Endothelial cell of umbilical vein (primary cell): Measurements from ENCODE around the gene AKAP14. TPM values are rescaled to one million over a fixed set of nuclear protein-coding genes. Genes with fewer than 3 reads are reported as not detected.
"Not testable (repeated sequence)": the region's sequence is repeated elsewhere in the genome, so short reads cannot be mapped to it uniquely, and the experiment has no call there.

Experiments used
- BruUV-seq: library from RNA; stranded (reverse); fragments of 400-500 nt; replicated peaks from 2 replicates; lab custom pipeline; 2021; lab: Mats Ljungman, UMichigan
- CTCF ChIA-PET: fragments of 300-600, 350-600 bp; sonication (Branson Sonifier 250); formaldehyde crosslinking; loops from one replicate; lab custom pipeline; 2021; ENCODE audit warnings: antibody characterized with exemption, inconsistent platforms; lab: Charles Lee
- POLR2A ChIA-PET: fragments of 300-600, 350-600 bp; sonication (Branson Sonifier 250); formaldehyde crosslinking; loops from one replicate; lab custom pipeline; 2021; ENCODE audit warnings: antibody characterized with exemption, inconsistent platforms; lab: Charles Lee
- DNase-seq: peaks from one replicate; pipeline ENCODE4 v3.0.0-alpha.2; 2011; ENCODE audit warnings: low read depth, low spot score
- FAIRE-seq: peaks from 2 replicates; lab custom pipeline; 2011; peaks lifted over from hg19 to GRCh38; lab: Jason Lieb, UNC
- H2AFZ ChIP-seq: 2 replicates; pipeline ENCODE4 v1.6.0; 2012; ENCODE audit warnings: low read depth, low read length, control low read depth, inconsistent platforms
- H3K27ac ChIP-seq: 2 replicates; pipeline ENCODE4 v1.5.1; 2011; ENCODE audit warnings: low read depth, mild to moderate bottlenecking, control low read depth, low read length, moderate library complexity; ENCODE audit not compliant: insufficient read depth
- H3K27me3 ChIP-seq, 2 experiments: 2 replicates each; pipeline versions ENCODE4 v1.6.0 to v1.6.1; 2011; ENCODE audit warnings: low read length in 2 of 2, mixed read lengths in 1 of 2; ENCODE audit not compliant: control insufficient read depth in 2 of 2, insufficient read depth in 2 of 2
- H3K36me3 ChIP-seq, 2 experiments: 2 replicates in 1 of 2; 3 replicates in 1 of 2; pipeline ENCODE4 v1.5.1; 2011; ENCODE audit warnings: low read length in 2 of 2, mild to moderate bottlenecking in 1 of 2, moderate library complexity in 1 of 2; ENCODE audit not compliant: control insufficient read depth in 2 of 2, insufficient read depth in 2 of 2; ENCODE audit errors: extremely low read depth in 1 of 2
- H3K4me1 ChIP-seq: 3 replicates; pipeline ENCODE4 v1.5.1; 2011; ENCODE audit warnings: mild to moderate bottlenecking, low read length; ENCODE audit not compliant: control insufficient read depth, insufficient read depth; ENCODE audit errors: extremely low read depth
- H3K4me2 ChIP-seq: 2 replicates; pipeline ENCODE4 v1.6.1; 2011; ENCODE audit warnings: low read length, control low read depth, mixed read lengths; ENCODE audit not compliant: insufficient read depth
- H3K4me3 ChIP-seq, 3 experiments: fragments of 200-600 bp in 1 of 3; sonication (generic), shearing (Covaris generic) in 1 of 3; replicated peaks in 1 of 3; 2 replicates each; pipeline ENCODE4 v1.5.1; 2011 to 2016; ENCODE audit warnings: control low read depth in 3 of 3, low read length in 3 of 3, mild to moderate bottlenecking in 2 of 3, inconsistent platforms in 1 of 3, low read depth in 1 of 3, moderate library complexity in 1 of 3; ENCODE audit not compliant: insufficient read depth in 1 of 3
- H3K79me2 ChIP-seq: 2 replicates; pipeline ENCODE4 v1.6.0; 2012; ENCODE audit warnings: low read length, inconsistent platforms; ENCODE audit not compliant: control insufficient read depth, insufficient read depth
- H3K9ac ChIP-seq: replicated peaks from 2 replicates; pipeline ENCODE3; 2011; ENCODE audit warnings: low read length, control low read depth; ENCODE audit not compliant: insufficient read depth; ENCODE audit errors: extremely low read depth
- H3K9me1 ChIP-seq: replicated peaks from 3 replicates; pipeline ENCODE4 v1.6.0; 2011; ENCODE audit warnings: mild to moderate bottlenecking, low read length; ENCODE audit not compliant: control insufficient read depth, insufficient read depth; ENCODE audit errors: extremely low read depth
- H3K9me3 ChIP-seq: replicated peaks from 2 replicates; pipeline ENCODE4 v1.5.1; 2012; ENCODE audit warnings: low read length, inconsistent platforms; ENCODE audit not compliant: control insufficient read depth, insufficient read depth
- H4K20me1 ChIP-seq: replicated peaks from 2 replicates; pipeline ENCODE3; 2011; ENCODE audit warnings: mild to moderate bottlenecking, low read length; ENCODE audit not compliant: control insufficient read depth, insufficient read depth; ENCODE audit errors: extremely low read depth
- CTCF ChIP-seq, 2 donors: IDR thresholded peaks; 1 replicate in 1 of 2; 2 replicates in 1 of 2; pipeline ENCODE4 v1.5.1; 2011; ENCODE audit warnings: low read length in 2 of 2, mild to moderate bottlenecking in 2 of 2, moderate library complexity in 2 of 2, control low read depth in 1 of 2, inconsistent platforms in 1 of 2, low read depth in 1 of 2; ENCODE audit not compliant: insufficient read depth in 1 of 2; ENCODE audit errors: extremely low read depth in 1 of 2
- EZH2 ChIP-seq: IDR thresholded peaks from 2 replicates; pipeline ENCODE4 v1.6.1; 2012; ENCODE audit warnings: borderline replicate concordance, low read depth, mild to moderate bottlenecking, moderate library complexity, low read length, inconsistent platforms; ENCODE audit not compliant: severe bottlenecking
- FOS ChIP-seq: IDR thresholded peaks from 2 replicates; pipeline ENCODE4 v1.6.1; 2011; ENCODE audit warnings: mild to moderate bottlenecking, low read length, moderate library complexity, borderline replicate concordance; ENCODE audit not compliant: insufficient read depth
- GATA2 ChIP-seq: IDR thresholded peaks from 2 replicates; pipeline ENCODE4 v1.7.0; 2011; ENCODE audit warnings: low read depth, mild to moderate bottlenecking, moderate library complexity, mixed read lengths, low read length; ENCODE audit not compliant: insufficient read length, insufficient read depth
- JUN ChIP-seq: IDR thresholded peaks from 2 replicates; pipeline ENCODE4 v1.6.1; 2011; ENCODE audit warnings: borderline replicate concordance, low read depth; ENCODE audit not compliant: insufficient read length, insufficient read depth
- MAX ChIP-seq: IDR thresholded peaks from 2 replicates; pipeline ENCODE4 v1.6.1; 2011; ENCODE audit not compliant: insufficient read depth, insufficient read length
- MYC ChIP-seq: IDR thresholded peaks from one replicate; pipeline ENCODE4 v1.6.1; 2011; ENCODE audit warnings: mild to moderate bottlenecking, low read depth, low read length
- POLR2A ChIP-seq: IDR thresholded peaks from 2 replicates; pipeline ENCODE4 v1.6.1; 2012; ENCODE audit warnings: low read depth, mild to moderate bottlenecking, control low read depth, low read length
- POLR2AphosphoS5 ChIP-seq: IDR thresholded peaks from 2 replicates; pipeline ENCODE4 v1.6.1; 2012; ENCODE audit warnings: low read depth, mild to moderate bottlenecking, control low read depth, low read length, moderate library complexity; ENCODE audit not compliant: insufficient read depth
- dilution Hi-C: fragments of 300-500 bp; cut with MboI; formaldehyde crosslinking; loops from one replicate; pipeline ENCODE4 v1.15.0; 2019; ENCODE audit warnings: low sequenced_read_pairs; ENCODE audit not compliant: extremely low pct_ligation_motif_present
- intact Hi-C: fragments of 100-400 bp; cut with micrococcal nuclease; formaldehyde crosslinking; loops from one replicate; pipeline ENCODE4 v1.10.0; 2022
- polyA plus RNA-seq, 4 experiments: library from polyadenylated mRNA; depleted of rRNA in 3 of 4; stranded (reverse) in 3 of 4; unstranded in 1 of 4; fragments of >200 nt; gene quantifications; 2 replicates each; pipeline versions ENCODE4 v1.2.1 to v1.2.3, GENCODE V29; 2011 to 2012; ENCODE audit warnings: missing spikeins in 1 of 4
- total RNA-seq: library from RNA; stranded (reverse); gene quantifications from 2 replicates; pipeline ENCODE4 v1.2.3, GENCODE V29; 2021

The AKAP14 gene
- total and polyA plus RNA-seq, 2 donors (not counting 3 experiments of a cell fraction or from before 2014, with no cell fraction given) = not detected

- Histone ChIP-seq H4K20me1 (no peaks in the 10 kb centered on the region), H3K9ac (no peak overlapping the region), H3K4me1 (no peaks in the 10 kb centered on the region), H3K27ac (no peak overlapping the region), H3K4me3 (no peak overlapping the region), H3K4me2 (no peak overlapping the region), H3K79me2 (no peaks in the 10 kb centered on the region), H2AFZ (no peak overlapping the region), H3K36me3 (no peaks in the 10 kb centered on the region), H3K9me3 (no peaks in the 10 kb centered on the region), H3K27me3 (no peaks in the 10 kb centered on the region), H3K9me1 (no peaks in the 10 kb centered on the region)
- ChIA-PET POLR2A (no interaction called here), CTCF (no interaction called here)
- FAIRE-seq (peak; percentile 12), DNase-seq (no peak)
- no TSS peak for BruUV-seq
- dilution Hi-C loops = no loop called here
- TF ChIP-seq JUN (no peak), POLR2AphosphoS5 (no peak), POLR2A (no peak), CTCF (IDR thresholded peaks at IDR 0.05; ENCODE audit: extremely low read depth in 1 of 2, insufficient read depth in 1 of 2, low read depth in 1 of 2, low read length in 2 of 2) (no peak), MAX (no peak), GATA2 (no peak), FOS (no peak), EZH2 (no peak), MYC (no peak)
- intact Hi-C loops = no loop called here
Observed at GRCh38 chrX:119960625-119961024, 64.9 kb downstream of the AKAP14 start.

GRCh38 chrX:119966837-119967236, 71.1 kb downstream of the AKAP14 start:
- H3K9me3 ChIP-seq, H3K36me3 ChIP-seq, CTCF ChIA-PET, H3K27ac ChIP-seq, H3K9me1 ChIP-seq, POLR2A ChIA-PET, H2AFZ ChIP-seq, H3K79me2 ChIP-seq, H3K27me3 ChIP-seq, H3K4me3 ChIP-seq, dilution Hi-C loops, H3K9ac ChIP-seq, FAIRE-seq, DNase-seq, BruUV-seq, intact Hi-C loops, H3K4me2 ChIP-seq, H3K4me1 ChIP-seq, H4K20me1 ChIP-seq: not testable (repeated sequence)
